ENCODE results near the gene KCNK2. TPM values are rescaled to one million over a fixed set of nuclear protein-coding genes. Genes with fewer than 3 reads are reported as not detected.

Gene KCNK2
- polyA plus RNA-seq, 1 donor (not counting 4 experiments of a cell fraction or from before 2014, with no cell fraction given), result 0.10 TPM

GRCh38 chr1:215198021-215198420 lies 115.5 kb downstream of the KCNK2 start:
- Histone ChIP-seq H3K4me3 (ENCODE audit: control insufficient read depth in 2 of 3, extremely low read depth in 1 of 3, insufficient read depth in 2 of 3, low read depth in 1 of 3, low read length in 3 of 3) (no peak overlapping the region), H3K9me3 (ENCODE audit: control insufficient read depth, low read depth, low read length) (no peaks in the 10 kb centered on the region), H3K9me1 (ENCODE audit: control insufficient read depth, extremely low read depth, insufficient read depth, low read length) (no peaks in the 10 kb centered on the region), H3K27ac (ENCODE audit: control insufficient read depth, insufficient read depth, low read length) (no peak overlapping the region), H3K79me2 (ENCODE audit: control insufficient read depth, insufficient read depth, low read length) (no peaks in the 10 kb centered on the region), H3K27me3 (ENCODE audit: control insufficient read depth, extremely low read depth, insufficient read depth, low read length) (no peaks in the 10 kb centered on the region), H3K4me2 (ENCODE audit: control insufficient read depth, extremely low read depth, insufficient read depth, low read depth, low read length) (no peak overlapping the region), H2AFZ (ENCODE audit: control insufficient read depth, low read length) (no peak overlapping the region), H3K36me3 (ENCODE audit: control insufficient read depth in 2 of 2, extremely low read depth in 1 of 2, insufficient read depth in 2 of 2, low read length in 2 of 2) (no peaks in the 10 kb centered on the region), H3K4me1 (ENCODE audit: control insufficient read depth, extremely low read depth, insufficient read depth, low read length) (no peaks in the 10 kb centered on the region), H4K20me1 (ENCODE audit: control insufficient read depth, extremely low read depth, insufficient read depth, low read length) (no peaks in the 10 kb centered on the region), H3K9ac (ENCODE audit: control insufficient read depth, extremely low read depth, insufficient read depth, low read length) (no peak overlapping the region)
- dilution Hi-C loops (cut with MboI; ENCODE audit: extremely low pct_ligation_motif_present, low sequenced_read_pairs), result no loop called here
- FAIRE-seq, result no peak
- no peak for DNase-seq (ENCODE audit: low read depth, low spot score)
- TF ChIP-seq CTCF (optimal IDR thresholded peaks at IDR 0.05 in 1 of 3, IDR thresholded peaks at IDR 0.05 in 1 of 3, conservative IDR thresholded peaks at IDR 0.05 in 1 of 3; ENCODE audit: extremely low read depth in 1 of 3, insufficient read depth in 2 of 3, low read length in 3 of 3) (no peak), EZH2 (IDR thresholded peaks at IDR 0.05; ENCODE audit: low read length) (no peak)

- dilution Hi-C loops (cut with MboI; ENCODE audit: extremely low pct_ligation_motif_present, low sequenced_read_pairs), result no loop called here
- no peaks in the 10 kb centered on the region for H3K27me3 ChIP-seq (ENCODE audit: control insufficient read depth, extremely low read depth, insufficient read depth, low read length)
- H3K36me3 ChIP-seq (ENCODE audit: control insufficient read depth in 2 of 2, extremely low read depth in 1 of 2, insufficient read depth in 2 of 2, low read length in 2 of 2), result no peaks in the 10 kb centered on the region
- H3K4me2 ChIP-seq (ENCODE audit: control insufficient read depth, extremely low read depth, insufficient read depth, low read depth, low read length), result no peak overlapping the region
- no peak overlapping the region for H3K27ac ChIP-seq (ENCODE audit: control insufficient read depth, insufficient read depth, low read length)
- DNase-seq (ENCODE audit: low read depth, low spot score), result no peak
- no peak overlapping the region for H3K4me3 ChIP-seq (ENCODE audit: control insufficient read depth in 2 of 3, extremely low read depth in 1 of 3, insufficient read depth in 2 of 3, low read depth in 1 of 3, low read length in 3 of 3)
- no peak for FAIRE-seq
- no peaks in the 10 kb centered on the region for H4K20me1 ChIP-seq (ENCODE audit: control insufficient read depth, extremely low read depth, insufficient read depth, low read length)
- TF ChIP-seq CTCF (optimal IDR thresholded peaks at IDR 0.05 in 1 of 3, IDR thresholded peaks at IDR 0.05 in 1 of 3, conservative IDR thresholded peaks at IDR 0.05 in 1 of 3; ENCODE audit: extremely low read depth in 1 of 3, insufficient read depth in 2 of 3, low read length in 3 of 3), result no peak
- TF ChIP-seq EZH2 (IDR thresholded peaks at IDR 0.05; ENCODE audit: low read length), result no peak
- H3K4me1 ChIP-seq (ENCODE audit: control insufficient read depth, extremely low read depth, insufficient read depth, low read length), result no peaks in the 10 kb centered on the region
- no peaks in the 10 kb centered on the region for H3K9me3 ChIP-seq (ENCODE audit: control insufficient read depth, low read depth, low read length)
- H3K9me1 ChIP-seq (ENCODE audit: control insufficient read depth, extremely low read depth, insufficient read depth, low read length), result no peaks in the 10 kb centered on the region
- H3K9ac ChIP-seq (ENCODE audit: control insufficient read depth, extremely low read depth, insufficient read depth, low read length), result no peak overlapping the region
- no peaks in the 10 kb centered on the region for H3K79me2 ChIP-seq (ENCODE audit: control insufficient read depth, insufficient read depth, low read length)
- H2AFZ ChIP-seq (ENCODE audit: control insufficient read depth, low read length), result no peak overlapping the region
Measured at GRCh38 chr1:215200121-215200520, 117.6 kb downstream of the KCNK2 start.

All from keratinocyte (primary cell).